Ramos (cell line): ENCODE measurements around the gene FCRLB.
"Not testable (repeated sequence)": the region's sequence is repeated elsewhere in the genome, so short reads cannot be mapped to it uniquely, and the experiment has no call there.

Source experiments
- in situ Hi-C: fragments of 300-500 bp; cut with MboI; formaldehyde crosslinking; loops from one replicate; pipeline ENCODE4 v1.14.3; 2022; ENCODE audit warnings: low sequenced_read_pairs; ENCODE audit not compliant: unreplicated experiment

The FCRLB gene

DNA sequence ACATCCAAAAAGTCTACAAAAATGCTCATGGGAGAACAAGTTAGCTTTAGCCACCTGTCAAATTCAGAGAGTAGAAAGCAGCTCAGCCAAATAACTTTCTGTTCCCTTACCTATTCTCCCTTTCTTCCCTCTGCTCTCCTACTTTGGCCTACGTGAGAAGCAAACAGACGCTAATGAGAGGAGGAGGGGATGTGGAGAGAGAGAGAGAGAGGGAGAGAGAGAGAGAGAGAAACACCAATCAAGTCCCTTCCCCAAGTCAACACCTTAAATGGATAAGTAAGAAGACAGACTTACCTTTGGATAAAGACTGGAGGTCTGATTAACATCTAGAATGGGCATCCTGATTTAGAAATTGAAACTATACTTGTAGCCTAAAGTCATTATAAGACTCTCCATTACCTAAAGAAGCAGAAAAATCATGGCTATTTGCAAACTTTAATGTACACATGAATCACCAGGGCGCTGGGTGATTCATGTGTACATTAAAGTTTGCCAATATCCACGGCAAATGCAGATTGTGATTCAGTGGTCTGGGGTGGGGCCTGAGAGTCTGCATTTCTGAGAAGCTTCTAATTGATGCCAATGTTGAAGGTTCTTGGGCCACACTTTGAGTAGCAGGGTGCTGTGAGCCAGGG, 15.1 kb downstream of the FCRLB start:
- in situ Hi-C loops, result loop anchor here (25.0 kb wide), 1 partner anchor 99 kb away; the partner anchor contains the start of gene FCGR3B

DNA sequence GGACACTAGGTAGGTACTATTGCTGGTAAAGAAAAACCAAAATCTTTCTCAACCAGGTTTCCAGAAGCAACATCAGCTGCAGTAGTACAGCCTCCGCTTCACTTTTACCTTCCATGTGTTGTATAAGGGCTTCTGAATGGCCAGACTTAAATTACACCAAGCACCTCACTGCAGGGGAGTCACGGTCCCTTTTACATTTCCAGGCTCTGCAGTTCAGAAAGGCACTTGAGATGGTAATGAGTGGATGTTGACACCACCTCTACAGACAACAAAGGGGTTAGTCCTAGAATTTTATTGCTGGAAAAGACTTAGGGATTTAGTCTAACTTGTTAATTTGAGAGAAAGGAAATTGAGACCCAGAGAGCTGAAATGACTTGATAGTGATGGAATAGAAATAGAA, 16.3 kb downstream of the FCRLB start:
- in situ Hi-C loops, result loop anchor here (25.0 kb wide), 1 partner anchor 100 kb away; the partner anchor contains the start of gene FCGR3B

DNA sequence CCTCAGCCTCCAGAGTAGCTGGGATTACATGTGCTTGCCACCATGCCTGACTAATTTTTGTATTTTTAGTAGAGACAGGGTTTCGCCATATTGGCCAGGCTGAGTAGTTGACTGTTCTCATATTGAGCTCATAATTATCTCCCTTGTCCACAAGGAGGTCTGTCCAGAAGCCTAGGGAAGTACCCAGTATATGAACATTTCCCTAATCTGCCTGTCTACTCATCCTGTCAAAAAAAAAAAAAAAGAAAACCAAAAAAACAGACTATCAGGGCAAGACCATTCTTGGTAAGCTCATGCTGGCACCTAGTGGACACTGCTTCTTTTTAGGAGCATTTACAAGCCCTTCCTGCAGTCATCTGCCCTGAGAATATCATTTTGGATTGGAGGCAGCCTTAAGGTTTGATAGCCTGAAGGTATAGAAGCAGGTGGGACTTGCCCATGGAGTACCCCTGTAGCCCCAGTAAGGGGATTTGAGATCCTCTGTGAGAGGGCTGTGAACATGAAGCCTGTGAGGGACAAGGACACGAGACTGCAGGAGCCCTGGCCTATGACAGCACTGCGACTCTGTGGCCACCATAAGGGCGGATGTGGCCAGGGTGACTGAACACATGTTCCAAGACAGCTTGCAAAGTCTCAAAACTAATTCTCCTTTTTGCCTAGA, 17.4 kb downstream of the FCRLB start:
- in situ Hi-C loops, result loop anchor here (25.0 kb wide), 1 partner anchor 101 kb away; the partner anchor contains the start of gene FCGR3B

DNA sequence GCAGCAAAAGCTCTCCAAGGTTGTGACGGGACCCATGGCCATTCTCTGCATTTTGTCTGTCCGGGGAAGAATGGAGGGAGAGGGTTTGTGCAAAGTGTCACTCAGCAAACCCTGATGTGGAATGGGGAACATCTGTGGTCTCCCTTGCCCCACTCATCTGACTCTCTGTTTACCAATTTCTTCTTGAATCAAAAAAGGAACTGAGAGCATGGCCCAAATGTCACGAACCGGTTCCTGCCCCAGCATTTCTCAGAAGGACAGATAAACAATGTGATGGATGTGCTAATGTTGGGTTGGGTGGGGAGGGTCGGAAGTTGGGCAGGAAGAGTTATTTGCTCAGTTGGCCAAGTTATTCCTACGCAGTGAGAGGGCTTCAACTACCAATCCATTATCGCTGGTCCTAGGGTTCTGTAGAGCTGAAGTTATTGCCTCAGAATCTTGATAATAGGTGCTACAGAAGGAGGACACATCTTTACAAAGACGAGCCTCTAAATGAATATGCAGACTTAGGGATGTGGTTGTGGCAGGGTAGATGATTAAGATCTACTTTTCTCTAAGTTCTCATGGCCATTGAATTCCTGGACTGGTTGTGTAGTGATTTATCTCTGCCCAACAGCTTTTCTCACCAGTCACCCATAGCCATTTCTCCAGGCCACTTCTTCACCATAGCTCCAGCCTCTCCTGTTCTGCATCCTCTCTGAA, 18.7 kb downstream of the FCRLB start:
- in situ Hi-C loops, result loop anchor here (10.0 to 25.0 kb wide), 3 partner anchors 103 to 255 kb away; partner anchors contain the start of gene FCGR3B

DNA sequence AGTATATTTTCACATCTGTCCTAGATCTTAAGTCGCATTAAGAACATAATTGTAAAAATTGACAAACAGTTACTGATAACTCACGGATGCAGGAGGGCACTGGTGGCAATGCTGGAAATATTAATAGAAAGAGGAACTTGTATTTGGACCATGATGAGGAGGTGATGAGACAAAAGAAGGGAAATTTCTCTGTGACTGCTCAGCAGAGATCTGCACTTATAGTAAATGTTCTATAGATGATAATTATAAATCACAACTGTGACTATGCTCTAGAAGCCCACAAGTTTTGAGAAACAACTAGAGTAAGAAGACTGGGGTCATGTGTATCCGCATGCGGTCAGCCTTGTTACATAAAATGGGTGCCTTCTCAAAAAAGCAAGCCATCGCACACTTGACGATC, 19.6 kb downstream of the FCRLB start:
- in situ Hi-C loops, result loop anchor here (10.0 to 25.0 kb wide), 3 partner anchors 104 to 256 kb away; partner anchors contain the start of gene FCGR3B

DNA sequence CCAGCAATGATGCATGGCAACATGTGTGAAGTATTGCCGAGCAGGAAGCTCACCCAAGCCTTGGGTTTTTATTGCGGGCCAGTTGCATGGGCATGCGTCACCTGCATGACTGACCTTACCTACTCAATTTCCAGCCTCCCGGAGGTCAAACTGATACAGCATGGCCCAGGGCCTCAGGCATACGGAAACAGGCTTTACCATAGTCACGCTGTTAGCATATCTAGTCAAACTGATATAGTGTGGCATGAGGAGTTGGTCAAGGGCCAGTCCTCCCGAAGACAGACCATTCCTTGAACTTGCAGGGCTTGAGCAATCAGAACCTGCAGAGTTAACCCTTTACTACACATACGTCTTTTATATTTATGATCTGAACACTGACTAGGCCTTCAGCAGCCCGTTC, 21.9 kb downstream of the FCRLB start:
- in situ Hi-C loops, result loop anchor here (10.0 to 25.0 kb wide), 3 partner anchors 106 to 258 kb away; partner anchors contain the start of gene FCGR3B

DNA sequence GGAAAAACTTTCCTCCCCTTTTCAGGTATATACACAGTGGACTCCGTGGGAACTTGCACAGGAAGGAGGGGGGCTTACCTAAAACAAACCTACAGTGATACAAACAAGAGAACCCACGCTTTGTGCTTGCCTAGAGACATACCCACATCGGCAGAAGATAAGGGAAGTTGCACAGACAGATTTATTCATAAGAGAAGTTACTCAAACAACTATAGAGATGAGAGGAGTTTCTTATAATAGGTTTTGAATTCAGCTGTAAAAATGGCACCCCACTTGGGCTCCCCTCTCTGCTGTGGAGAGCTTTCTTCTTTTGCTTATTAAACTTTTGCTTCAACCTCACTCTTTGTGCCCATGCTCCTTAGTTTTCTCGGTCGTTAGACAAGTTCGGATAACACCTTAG, 26.5 kb downstream of the FCRLB start:
- in situ Hi-C loops, result loop anchor here (10.0 to 25.0 kb wide), 3 partner anchors 110 to 263 kb away; partner anchors contain the start of gene FCGR3B

DNA sequence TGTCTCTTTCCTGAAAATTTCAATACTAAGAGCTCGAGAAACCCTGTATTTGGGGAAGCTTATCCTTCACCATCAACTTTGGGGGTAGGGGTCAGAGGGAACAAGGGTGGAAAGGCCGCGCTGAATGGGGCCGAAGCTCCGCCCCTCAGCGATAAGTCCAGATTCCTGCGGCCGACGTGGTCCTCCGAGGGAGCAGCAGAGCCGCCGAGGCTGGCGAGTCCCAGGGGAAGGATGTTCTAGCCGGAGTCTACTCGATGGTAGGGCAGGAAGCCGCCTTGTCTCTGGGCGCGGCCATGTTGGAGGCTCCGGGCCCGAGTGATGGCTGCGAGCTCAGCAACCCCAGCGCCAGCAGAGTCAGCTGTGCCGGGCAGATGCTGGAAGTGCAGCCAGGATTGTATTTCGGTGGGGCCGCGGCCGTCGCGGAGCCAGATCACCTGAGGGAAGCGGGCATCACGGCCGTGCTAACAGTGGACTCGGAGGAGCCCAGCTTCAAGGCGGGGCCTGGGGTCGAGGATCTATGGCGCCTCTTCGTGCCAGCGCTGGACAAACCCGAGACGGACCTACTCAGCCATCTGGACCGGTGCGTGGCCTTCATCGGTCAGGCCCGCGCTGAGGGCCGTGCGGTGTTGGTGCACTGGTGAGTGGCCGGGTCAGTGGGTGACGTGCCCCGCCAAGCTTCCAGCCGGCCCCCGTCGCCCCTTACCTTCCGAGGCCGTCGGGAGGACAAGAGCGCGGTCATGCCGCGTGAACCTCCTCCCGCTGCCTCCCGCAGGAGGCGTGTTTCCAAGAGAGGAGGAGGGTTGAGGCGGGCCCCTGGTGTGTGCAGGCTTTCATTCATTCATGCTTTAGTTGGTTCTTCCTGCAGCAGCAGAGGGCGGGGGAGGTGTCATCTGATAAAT, 28.4 kb downstream of the FCRLB start, which contains the start of gene DUSP12:
Gene DUSP12, plus strand, starts transcription at position 278 of the 899 bp plus-strand sequence. Its CDS starts 16 bp downstream, at position 294.
- in situ Hi-C loops, result loop anchor here (10.0 to 25.0 kb wide), 3 partner anchors 112 to 265 kb away; partner anchors contain the start of gene FCGR3B

DNA sequence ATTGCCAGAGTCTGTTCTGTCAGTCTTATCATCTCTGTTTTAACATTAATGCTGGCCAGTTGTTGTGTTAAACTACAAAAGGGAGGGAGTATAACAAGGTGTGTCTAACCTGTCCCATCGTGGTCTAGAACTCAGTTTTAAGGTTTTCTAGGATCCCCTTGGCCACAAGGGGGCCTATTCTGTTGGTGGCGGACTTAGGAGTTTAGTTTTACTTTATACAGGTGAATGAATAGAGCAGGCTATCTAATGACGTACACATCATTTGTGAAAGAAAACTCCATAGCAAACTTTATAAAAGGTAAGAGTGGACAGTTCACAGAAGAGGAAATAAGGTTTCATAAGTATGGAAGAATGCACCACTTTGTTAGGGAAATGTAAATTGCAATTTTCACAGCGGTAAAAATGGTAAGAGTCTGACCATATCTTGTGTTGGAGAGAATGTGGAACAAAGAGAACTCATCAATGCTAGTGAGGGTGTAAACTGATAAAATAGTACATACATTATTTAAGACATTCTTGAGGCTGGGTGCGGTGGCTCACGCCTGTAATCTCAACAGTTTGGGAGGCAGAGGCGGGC, 42.3 kb downstream of the FCRLB start:
- in situ Hi-C loops, result no loop called here

DNA sequence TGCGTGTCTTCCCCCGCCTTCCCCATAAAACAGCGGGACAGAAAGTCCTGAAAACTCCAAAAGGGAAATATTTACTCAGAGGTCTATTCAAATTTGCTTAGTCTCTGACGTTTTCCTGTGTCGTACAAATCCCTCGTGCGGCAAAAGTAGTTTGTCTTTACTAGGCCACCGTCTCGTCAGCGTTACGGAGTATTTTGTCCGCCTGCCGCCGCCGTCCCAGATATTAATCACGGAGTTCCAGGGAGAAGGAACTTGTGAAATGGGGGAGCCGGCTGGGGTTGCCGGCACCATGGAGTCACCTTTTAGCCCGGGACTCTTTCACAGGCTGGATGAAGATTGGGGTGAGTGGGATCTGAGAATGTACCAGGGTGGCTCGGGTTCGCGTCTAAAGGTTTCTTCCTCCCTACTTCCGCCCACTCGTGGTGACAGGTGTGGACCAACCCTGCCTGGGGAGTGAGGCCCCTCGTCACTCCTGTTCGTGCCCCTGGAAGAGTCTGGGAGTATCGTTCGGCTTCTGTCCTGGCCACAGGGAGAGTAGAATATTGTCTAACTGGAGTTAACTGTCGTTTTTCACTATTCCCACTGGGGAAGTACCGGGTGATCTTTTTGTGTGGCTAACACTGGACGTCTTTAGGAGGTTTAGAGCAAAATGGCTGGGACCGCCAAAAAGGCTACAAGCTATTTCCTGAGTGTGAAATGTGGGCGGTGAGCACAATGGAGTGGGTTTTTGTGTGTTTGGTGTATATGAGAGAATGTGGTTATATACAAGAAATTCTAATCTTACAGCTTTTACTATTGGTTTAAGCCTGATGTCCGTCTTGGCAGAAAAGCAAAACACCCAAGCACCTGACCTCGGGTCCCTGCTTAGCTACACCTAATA, 45.0 kb downstream of the FCRLB start, which contains the start of gene ATF6:
Gene ATF6, plus strand, starts transcription at position 219 of the 880 bp plus-strand sequence. Its CDS starts 41 bp downstream, at position 260.
- in situ Hi-C loops, result no loop called here

DNA sequence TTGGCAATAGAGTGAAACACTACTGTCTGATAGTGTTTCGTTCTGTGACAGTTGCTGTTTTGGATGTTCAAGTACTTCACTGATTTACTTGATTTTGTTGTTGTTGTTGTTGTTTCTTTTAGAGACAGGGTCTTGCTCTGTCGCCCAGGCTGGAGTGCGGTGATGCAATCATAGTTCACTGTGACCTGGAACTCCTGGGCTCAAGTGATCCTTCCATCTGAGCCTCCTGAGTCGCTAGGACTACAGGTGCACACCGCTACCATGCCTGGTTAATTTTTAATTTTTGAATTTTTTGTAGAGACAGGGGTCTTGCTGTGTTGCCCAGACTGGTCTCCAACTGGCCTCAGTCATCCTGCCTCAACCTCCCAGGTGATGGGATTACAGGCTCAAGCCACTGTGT, 47.1 kb downstream of the FCRLB start:
- in situ Hi-C loops, result no loop called here

DNA sequence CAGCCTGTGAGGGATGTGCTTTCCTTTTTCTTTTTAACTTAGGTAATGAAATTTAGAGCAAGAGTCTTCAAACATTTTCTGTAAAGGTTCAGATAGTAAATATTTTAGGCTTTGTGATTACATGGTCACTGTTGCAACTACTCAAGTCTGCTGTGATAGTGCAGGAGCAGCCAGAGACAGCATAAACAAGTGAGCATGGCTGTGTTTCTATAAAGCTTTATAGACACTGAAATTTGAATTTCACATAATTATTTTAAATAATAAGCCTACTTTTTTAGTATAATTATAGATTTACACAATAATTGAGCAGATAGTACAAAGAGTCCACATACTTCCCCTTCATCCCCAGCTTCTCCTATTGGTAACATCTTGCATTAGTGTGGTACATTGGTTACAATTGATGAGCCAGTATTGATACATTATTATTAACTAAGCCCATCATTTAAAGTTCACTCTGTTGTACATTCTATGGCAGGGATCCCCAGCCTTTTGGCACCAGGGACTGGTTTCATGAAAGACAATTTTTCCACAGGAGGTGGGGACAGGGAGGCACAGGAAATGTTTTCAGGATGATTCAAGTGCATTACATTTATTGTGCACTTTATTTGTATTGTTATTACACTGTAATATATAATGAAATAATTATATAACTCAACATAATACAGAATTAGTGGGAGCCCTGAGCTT, 47.8 kb downstream of the FCRLB start:
- in situ Hi-C loops, result no loop called here

DNA sequence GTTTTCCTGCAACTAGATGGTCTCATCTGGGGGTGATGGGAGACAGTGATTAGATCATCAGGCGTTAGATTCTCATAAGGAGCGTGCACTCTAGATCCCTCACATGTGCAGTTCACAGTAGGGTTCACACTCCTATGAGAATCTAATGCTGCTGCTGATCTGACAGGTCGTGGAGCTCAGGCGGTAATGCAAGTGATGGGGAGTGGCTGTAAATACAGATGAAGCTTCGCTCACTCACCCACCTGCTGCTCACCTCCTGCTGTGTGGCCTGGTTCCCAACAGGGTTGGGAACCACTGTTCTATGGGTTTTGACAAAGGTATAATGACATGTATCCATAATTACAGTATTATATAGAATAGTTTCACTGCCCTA, 48.3 kb downstream of the FCRLB start:
- in situ Hi-C loops, result not testable (repeated sequence)

DNA sequence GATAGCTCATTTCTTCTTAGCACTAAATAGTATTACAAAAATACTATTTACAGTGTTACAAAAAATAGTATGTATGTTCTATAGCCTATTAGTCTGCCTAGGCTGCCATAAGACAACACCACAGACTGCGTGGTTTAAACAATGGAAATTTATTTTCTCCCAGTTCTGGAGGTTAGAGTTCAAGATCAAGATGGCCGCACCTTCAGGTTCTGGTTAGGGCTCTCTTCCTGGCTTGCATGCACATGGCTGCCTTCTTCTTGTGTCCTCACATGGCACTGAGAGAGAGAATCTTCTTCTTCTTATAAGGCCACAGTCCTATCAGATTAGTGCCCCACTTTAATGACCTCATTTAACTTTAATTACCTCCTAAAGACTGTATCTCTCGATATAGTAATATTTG, 48.9 kb downstream of the FCRLB start:
- in situ Hi-C loops, result no loop called here

DNA sequence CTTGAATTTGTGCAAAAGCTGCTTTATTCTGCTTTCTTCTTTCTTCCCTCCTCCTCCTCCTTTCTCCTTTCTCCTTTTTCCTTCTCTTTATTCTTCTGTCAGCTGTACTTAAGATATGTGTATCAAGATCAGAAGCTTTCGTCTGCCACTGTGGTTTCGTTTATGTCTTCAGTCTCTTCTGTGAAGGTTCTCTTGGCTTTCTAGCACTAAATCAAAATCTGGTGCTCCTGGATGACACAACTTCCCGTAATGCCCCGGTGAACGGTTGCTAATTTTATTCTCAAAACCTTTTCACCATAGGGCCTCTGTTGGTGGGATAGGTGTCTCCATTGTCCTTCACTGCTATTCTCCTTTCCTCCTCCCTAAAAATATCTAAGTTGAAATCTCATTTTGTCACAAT, 49.8 kb downstream of the FCRLB start:
- in situ Hi-C loops, result no loop called here

DNA sequence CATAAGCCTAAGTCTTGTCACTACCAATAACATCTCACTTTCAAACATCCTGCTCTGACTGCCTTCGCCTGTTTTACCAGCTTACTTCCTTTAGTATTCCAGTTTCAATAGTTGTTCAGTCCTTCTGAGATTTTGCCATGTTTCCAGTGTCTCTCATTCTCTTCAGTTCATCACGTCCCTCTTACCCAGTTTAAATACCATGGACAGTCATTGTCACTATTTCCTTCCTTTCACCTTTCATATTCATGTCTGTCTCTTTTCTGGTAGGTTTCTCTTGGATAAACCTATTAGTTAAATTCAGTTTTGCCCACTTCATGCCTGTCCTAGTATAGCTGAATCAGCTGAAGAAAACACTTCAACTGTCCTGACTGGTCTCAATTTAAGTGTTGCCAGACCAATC, 50.6 kb downstream of the FCRLB start:
- in situ Hi-C loops, result no loop called here

DNA sequence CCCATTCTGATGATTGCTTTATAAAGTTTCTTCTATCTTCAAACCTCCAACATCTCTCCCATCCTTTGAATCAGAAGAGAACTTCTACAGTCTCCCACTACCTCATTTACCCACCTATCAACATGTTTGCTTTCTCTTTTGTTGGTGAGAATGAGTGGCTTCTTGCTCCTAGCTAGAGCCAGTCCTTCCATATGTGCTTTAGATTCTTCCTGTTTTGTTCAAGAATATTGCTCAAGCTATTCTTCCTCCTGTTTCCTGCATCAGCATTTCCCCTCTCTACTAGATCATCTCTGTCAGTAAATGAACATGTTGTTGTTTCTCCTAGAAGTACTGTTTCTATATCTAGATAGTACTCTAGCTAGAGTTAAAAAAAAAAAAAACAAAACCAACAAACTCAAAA, 51.1 kb downstream of the FCRLB start:
- in situ Hi-C loops, result no loop called here

DNA sequence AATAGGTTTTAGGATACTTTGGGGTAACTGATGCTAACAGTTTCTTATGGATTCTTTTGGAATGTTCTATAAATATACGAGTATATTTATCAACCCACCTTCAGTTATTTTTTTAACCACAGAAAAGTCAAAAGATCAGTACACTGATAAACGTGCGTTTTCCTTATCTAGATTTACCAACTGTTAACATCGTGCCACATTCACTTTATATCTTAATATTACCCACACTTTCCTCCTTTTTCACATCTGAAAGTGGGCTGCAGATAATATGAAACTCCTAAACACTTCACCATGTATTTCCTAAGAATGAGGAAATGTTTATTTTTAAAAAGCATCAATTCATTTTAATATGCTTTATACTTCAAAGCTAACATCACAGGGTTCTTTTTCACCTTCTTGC, 52.4 kb downstream of the FCRLB start:
- in situ Hi-C loops, result no loop called here
